MCF 10A (cell line): Measurements from ENCODE around the gene STARD8. TPM values are rescaled to one million over a fixed set of nuclear protein-coding genes. Genes with fewer than 3 reads are reported as not detected.

Experiments used
- BruUV-seq: library from RNA; stranded (reverse); fragments of 400-500 nt; replicated peaks from 2 replicates; lab custom pipeline; 2021; lab: Mats Ljungman, UMichigan
- CTCF ChIA-PET: fragments of 300-600 bp; sonication (Branson Sonifier 250); formaldehyde crosslinking; extraction: SDS; loops from one replicate; lab custom pipeline; 2021; ENCODE audit warnings: antibody characterized with exemption, inconsistent platforms; lab: Yijun Ruan, JAX
- POLR2A ChIA-PET: fragments of 300-600, 350-650 bp; sonication (Branson Sonifier 250); formaldehyde crosslinking; extraction: SDS; loops from one replicate; lab custom pipeline; 2020; ENCODE audit warnings: antibody characterized with exemption, inconsistent platforms; lab: Yijun Ruan, JAX
- DNase-seq: peaks from one replicate; pipeline ENCODE4 v3.0.0-alpha.2; 2018; ENCODE audit not compliant: unreplicated experiment
- H3K27ac Mint-ChIP-seq: one replicate; pipeline ENCODE4 v1.8.0; 2022; ENCODE audit warnings: mild to moderate bottlenecking, low read depth, mixed read lengths; ENCODE audit not compliant: unreplicated experiment
- H3K27me3 Mint-ChIP-seq: one replicate; pipeline ENCODE4 v1.8.0; 2022; ENCODE audit warnings: mixed read lengths; ENCODE audit not compliant: insufficient read depth, unreplicated experiment
- H3K36me3 Mint-ChIP-seq: one replicate; pipeline ENCODE4 v1.8.0; 2022; ENCODE audit warnings: mild to moderate bottlenecking, moderate library complexity, mixed read lengths; ENCODE audit not compliant: insufficient read depth, unreplicated experiment
- H3K4me1 Mint-ChIP-seq: one replicate; pipeline ENCODE4 v1.8.0; 2022; ENCODE audit warnings: mixed read lengths; ENCODE audit not compliant: insufficient read depth, unreplicated experiment
- H3K4me3 Mint-ChIP-seq: one replicate; pipeline ENCODE4 v1.8.0; 2022; ENCODE audit warnings: mild to moderate bottlenecking, moderate library complexity, mixed read lengths; ENCODE audit not compliant: unreplicated experiment
- H3K9me3 Mint-ChIP-seq: one replicate; pipeline ENCODE4 v1.8.0; 2022; ENCODE audit warnings: mixed read lengths; ENCODE audit not compliant: unreplicated experiment
- CTCF ChIP-seq: fragments of 200-600 bp; IDR thresholded peaks from one replicate; pipeline ENCODE4 v1.8.0; 2022; ENCODE audit warnings: antibody characterized with exemption, mild to moderate bottlenecking; ENCODE audit not compliant: unreplicated experiment
- intact Hi-C: fragments of 100-400 bp; cut with micrococcal nuclease; formaldehyde crosslinking; loops from 2 replicates; pipeline ENCODE4 v1.14.1; 2022
- total RNA-seq: library from RNA; stranded (reverse); gene quantifications from 2 replicates; pipeline ENCODE4 v1.2.3, GENCODE V29; 2022

Gene STARD8
- total RNA-seq, 1 experiment from 2014 or later = 1.0 TPM

- H3K4me3 Mint-ChIP-seq = no peak overlapping the region
- intact Hi-C loops = no loop called here
- peaks cover 27% of the 10 kb centered on the region for H3K27me3 Mint-ChIP-seq
- no peaks in the 10 kb centered on the region for H3K4me1 Mint-ChIP-seq
- ChIA-PET CTCF (no interaction called here), POLR2A (no interaction called here)
- TF ChIP-seq CTCF = no peak
- no TSS peak for BruUV-seq
- no peaks in the 10 kb centered on the region for H3K9me3 Mint-ChIP-seq
- H3K36me3 Mint-ChIP-seq = no peaks in the 10 kb centered on the region
- H3K27ac Mint-ChIP-seq = no peak overlapping the region
- no peak for DNase-seq
Measured at GRCh38 chrX:68634649-68635227, 12.7 kb upstream of the STARD8 start.

DNA sequence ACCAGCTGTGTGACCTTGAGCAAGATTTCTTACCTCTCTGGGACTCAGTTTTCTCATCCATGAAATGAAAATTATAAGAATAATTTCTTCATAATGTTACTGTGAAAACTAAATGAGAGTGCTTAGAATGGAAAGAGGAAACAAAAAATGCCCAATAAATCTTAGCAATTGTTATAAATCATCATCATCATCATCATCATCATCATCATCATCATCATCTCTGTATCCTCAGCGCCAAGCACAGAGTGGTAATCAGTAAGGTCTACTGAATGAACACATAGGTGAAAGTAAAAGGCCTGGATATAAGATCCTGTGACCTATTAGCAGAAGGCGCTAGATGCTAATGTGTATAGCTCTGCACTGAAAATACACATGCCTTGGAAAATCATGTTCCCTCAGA, 6.8 kb upstream of the STARD8 start:
- no peaks in the 10 kb centered on the region for H3K4me1 Mint-ChIP-seq
- BruUV-seq = no TSS peak
- TF ChIP-seq CTCF = no peak
- H3K27me3 Mint-ChIP-seq = peaks cover 42% of the 10 kb centered on the region
- ChIA-PET POLR2A (no interaction called here), CTCF (interaction anchor here (0.9 kb wide), 1 partner anchor 29 kb away, joined by 3 read pairs; no protein-coding TSS in a partner anchor)
- intact Hi-C loops = no loop called here
- no peak for DNase-seq
- no peak overlapping the region for H3K27ac Mint-ChIP-seq
- no peaks in the 10 kb centered on the region for H3K9me3 Mint-ChIP-seq
- no peak overlapping the region for H3K4me3 Mint-ChIP-seq
- no peaks in the 10 kb centered on the region for H3K36me3 Mint-ChIP-seq

- H3K27ac Mint-ChIP-seq = no peak overlapping the region
- no TSS peak for BruUV-seq
- ChIA-PET CTCF (no interaction called here), POLR2A (no interaction called here)
- no peaks in the 10 kb centered on the region for H3K36me3 Mint-ChIP-seq
- H3K27me3 Mint-ChIP-seq = peaks cover 58% of the 10 kb centered on the region
- intact Hi-C loops = no loop called here
- H3K4me3 Mint-ChIP-seq = no peak overlapping the region
- no peaks in the 10 kb centered on the region for H3K9me3 Mint-ChIP-seq
- H3K4me1 Mint-ChIP-seq = peaks cover 6% of the 10 kb centered on the region
- no peak for TF ChIP-seq CTCF
- DNase-seq = no peak
Measured at GRCh38 chrX:68644861-68645260, 2.6 kb upstream of the STARD8 start.

- H3K27me3 Mint-ChIP-seq = peaks cover 46% of the 10 kb centered on the region
- H3K4me1 Mint-ChIP-seq = peaks cover 6% of the 10 kb centered on the region
- CTCF ChIA-PET = interaction anchor here (0.6 kb wide), 1 partner anchor 111 kb away, joined by 4 read pairs; no protein-coding TSS in a partner anchor
Measured at GRCh38 chrX:68646421-68646820, 1.0 kb upstream of the STARD8 start.

More at GRCh38 chrX:68646421-68646820, 1.0 kb upstream of the STARD8 start:
- H3K36me3 Mint-ChIP-seq = no peaks in the 10 kb centered on the region
- POLR2A ChIA-PET = no interaction called here
- no TSS peak for BruUV-seq
- H3K9me3 Mint-ChIP-seq = no peaks in the 10 kb centered on the region
- no peak overlapping the region for H3K27ac Mint-ChIP-seq
- DNase-seq = no peak
- H3K4me3 Mint-ChIP-seq = no peak overlapping the region
- TF ChIP-seq CTCF = no peak
- intact Hi-C loops = no loop called here
